ENCODE data around the gene IQSEC1.

Gene IQSEC1

GRCh38 chr3:13072600-13073325, 466 bp downstream of the IQSEC1 start:
- no peak for TF ChIP-seq POLR2A (IDR thresholded peaks at IDR 0.05; ENCODE audit: low read depth, low read length)
- TF ChIP-seq TAF1 (IDR thresholded peaks at IDR 0.05; ENCODE audit: borderline replicate concordance, low read depth, low read length), result no peak
- no peak for TF ChIP-seq POLR2AphosphoS5 (IDR thresholded peaks at IDR 0.05; ENCODE audit: low read depth, low read length)
- no peak for DNase-seq (ENCODE audit: insufficient read length)
- FAIRE-seq, result peak; percentile 30

GRCh38 chr3:13072239-13072599, 1.0 kb downstream of the IQSEC1 start:
- FAIRE-seq (peak; percentile 88), DNase-seq (ENCODE audit: insufficient read length) (no peak)
- TF ChIP-seq POLR2A (IDR thresholded peaks at IDR 0.05; ENCODE audit: low read depth, low read length) (no peak), POLR2AphosphoS5 (IDR thresholded peaks at IDR 0.05; ENCODE audit: low read depth, low read length) (no peak), TAF1 (IDR thresholded peaks at IDR 0.05; ENCODE audit: borderline replicate concordance, low read depth, low read length) (no peak)

GRCh38 chr3:13071695-13072094, 1.5 kb downstream of the IQSEC1 start:
- FAIRE-seq, result no peak
- DNase-seq (ENCODE audit: insufficient read length), result no peak
- no peak for TF ChIP-seq POLR2AphosphoS5 (IDR thresholded peaks at IDR 0.05; ENCODE audit: low read depth, low read length)
- TF ChIP-seq POLR2A (IDR thresholded peaks at IDR 0.05; ENCODE audit: low read depth, low read length), result no peak
- no peak for TF ChIP-seq TAF1 (IDR thresholded peaks at IDR 0.05; ENCODE audit: borderline replicate concordance, low read depth, low read length)

- no peak for FAIRE-seq
- no peak for DNase-seq (ENCODE audit: insufficient read length)
- no peak for TF ChIP-seq POLR2A (IDR thresholded peaks at IDR 0.05; ENCODE audit: low read depth, low read length)
- no peak for TF ChIP-seq POLR2AphosphoS5 (IDR thresholded peaks at IDR 0.05; ENCODE audit: low read depth, low read length)
- no peak for TF ChIP-seq TAF1 (IDR thresholded peaks at IDR 0.05; ENCODE audit: borderline replicate concordance, low read depth, low read length)
Measured at GRCh38 chr3:13070391-13071070, 2.7 kb downstream of the IQSEC1 start.

- FAIRE-seq (peak; percentile 89), DNase-seq (ENCODE audit: insufficient read length) (peak; percentile 71)
- TF ChIP-seq TAF1 (IDR thresholded peaks at IDR 0.05; ENCODE audit: borderline replicate concordance, low read depth, low read length), result no peak
- TF ChIP-seq POLR2AphosphoS5 (IDR thresholded peaks at IDR 0.05; ENCODE audit: low read depth, low read length), result peak; percentile 43; the same call in 1 of the 2 replicates
Measured at GRCh38 chr3:13069495-13069894, 3.7 kb downstream of the IQSEC1 start.

- no peak for TF ChIP-seq POLR2A (IDR thresholded peaks at IDR 0.05; ENCODE audit: low read depth, low read length)
- DNase-seq (ENCODE audit: insufficient read length), result no peak
- FAIRE-seq, result no peak
Measured at GRCh38 chr3:13068269-13069010, 4.8 kb downstream of the IQSEC1 start.

- DNase-seq (ENCODE audit: insufficient read length) (no peak), FAIRE-seq (no peak)
- TF ChIP-seq POLR2AphosphoS5 (IDR thresholded peaks at IDR 0.05; ENCODE audit: low read depth, low read length) (no peak), TAF1 (IDR thresholded peaks at IDR 0.05; ENCODE audit: borderline replicate concordance, low read depth, low read length) (no peak), POLR2A (IDR thresholded peaks at IDR 0.05; ENCODE audit: low read depth, low read length) (no peak)
Measured at GRCh38 chr3:13067778-13068177, 5.5 kb downstream of the IQSEC1 start.

GRCh38 chr3:13066834-13067233, 6.4 kb downstream of the IQSEC1 start:
- no peak for TF ChIP-seq POLR2AphosphoS5 (IDR thresholded peaks at IDR 0.05; ENCODE audit: low read depth, low read length)
- TF ChIP-seq POLR2A (IDR thresholded peaks at IDR 0.05; ENCODE audit: low read depth, low read length), result no peak
- TF ChIP-seq TAF1 (IDR thresholded peaks at IDR 0.05; ENCODE audit: borderline replicate concordance, low read depth, low read length), result no peak

GRCh38 chr3:13066236-13066635, 7.0 kb downstream of the IQSEC1 start:
- TF ChIP-seq POLR2AphosphoS5 (IDR thresholded peaks at IDR 0.05; ENCODE audit: low read depth, low read length) (no peak), TAF1 (IDR thresholded peaks at IDR 0.05; ENCODE audit: borderline replicate concordance, low read depth, low read length) (no peak), POLR2A (IDR thresholded peaks at IDR 0.05; ENCODE audit: low read depth, low read length) (no peak)
- DNase-seq (ENCODE audit: insufficient read length) (no peak), FAIRE-seq (no peak)

More at GRCh38 chr3:13066834-13067233, 6.4 kb downstream of the IQSEC1 start:
- FAIRE-seq (no peak), DNase-seq (ENCODE audit: insufficient read length) (no peak)

- FAIRE-seq, result no peak
- no peak for DNase-seq (ENCODE audit: insufficient read length)
- no peak for TF ChIP-seq POLR2AphosphoS5 (IDR thresholded peaks at IDR 0.05; ENCODE audit: low read depth, low read length)
- TF ChIP-seq POLR2A (IDR thresholded peaks at IDR 0.05; ENCODE audit: low read depth, low read length), result no peak
- TF ChIP-seq TAF1 (IDR thresholded peaks at IDR 0.05; ENCODE audit: borderline replicate concordance, low read depth, low read length), result no peak
Measured at GRCh38 chr3:13065727-13066126, 7.5 kb downstream of the IQSEC1 start.

- no peak for TF ChIP-seq POLR2A (IDR thresholded peaks at IDR 0.05; ENCODE audit: low read depth, low read length)
- no peak for TF ChIP-seq TAF1 (IDR thresholded peaks at IDR 0.05; ENCODE audit: borderline replicate concordance, low read depth, low read length)
- TF ChIP-seq POLR2AphosphoS5 (IDR thresholded peaks at IDR 0.05; ENCODE audit: low read depth, low read length), result no peak
- DNase-seq (ENCODE audit: insufficient read length) (no peak), FAIRE-seq (no peak)
Measured at GRCh38 chr3:13064964-13065363, 8.3 kb downstream of the IQSEC1 start.

Data from GM12892 (cell line).